K562 (cell line): ENCODE measurements around the gene CCL20. TPM values are rescaled to one million over a fixed set of nuclear protein-coding genes. Genes with fewer than 3 reads are reported as not detected.

Source experiments
- ATAC-seq: fragments of 200-7000 bp; cut with Tn5 transposase; 3 replicates; pipeline ENCODE4 v1.9.1; 2020; ENCODE audit warnings: moderate library complexity
- BruUV-seq: library from RNA; stranded (reverse); fragments of 400-500 nt; replicated peaks from 2 replicates; lab custom pipeline; 2021; lab: Mats Ljungman, UMichigan
- CTCF ChIA-PET: fragments of 300-600 bp; formaldehyde crosslinking; extraction: SDS; loops from one replicate; lab custom pipeline; 2021; ENCODE audit warnings: low intra/inter-chr PET ratio; lab: Yijun Ruan, JAX
- POLR2A ChIA-PET: fragments of 300-600, 350-650 bp; sonication (Branson Sonifier 250); formaldehyde crosslinking; extraction: SDS; loops from one replicate; lab custom pipeline; 2021; ENCODE audit warnings: antibody characterized with exemption, inconsistent platforms; lab: Yijun Ruan, JAX
- DNase-seq, 4 experiments: peaks; one replicate each; pipeline versions ENCODE4 v3.0.0 to v3.0.0-alpha.2; 2011 to 2018; ENCODE audit warnings: low spot score in 3 of 4, mixed read lengths in 3 of 4; ENCODE audit errors: extremely low read depth in 1 of 4
- FAIRE-seq: peaks from 2 replicates; lab custom pipeline; 2011; peaks lifted over from hg19 to GRCh38; lab: Jason Lieb, UNC
- H2AFZ ChIP-seq: 2 replicates; pipeline ENCODE4 v1.6.0; 2011; ENCODE audit warnings: low read depth, low read length, control low read depth, inconsistent platforms
- H3K27ac ChIP-seq: fragments of 200-600 bp; 3 replicates; pipeline ENCODE4 v1.8.0; 2011; ENCODE audit warnings: low read depth, mild to moderate bottlenecking, control low read depth, inconsistent platforms, low read length, moderate library complexity, mixed read lengths; ENCODE audit errors: extremely low read depth
- H3K27me3 ChIP-seq, 2 experiments: fragments of 300-600 bp in 1 of 2; 2 replicates in 1 of 2; 3 replicates in 1 of 2; pipeline versions ENCODE4 v1.6.0 to v1.8.0; 2011; ENCODE audit warnings: inconsistent platforms in 2 of 2, low read length in 2 of 2, mild to moderate bottlenecking in 1 of 2, mixed read lengths in 1 of 2, moderate library complexity in 1 of 2; ENCODE audit not compliant: control insufficient read depth in 2 of 2, insufficient read depth in 2 of 2
- H3K36me3 ChIP-seq: fragments of 300-600 bp; 3 replicates; pipeline ENCODE4 v1.8.0; 2011; ENCODE audit warnings: mild to moderate bottlenecking, low read length, inconsistent platforms; ENCODE audit not compliant: control insufficient read depth, insufficient read depth
- H3K4me1 ChIP-seq, 2 experiments: fragments of 200-600 bp in 1 of 2; replicated peaks in 1 of 2; 2 replicates in 1 of 2; 3 replicates in 1 of 2; pipeline versions ENCODE4 v1.5.1 to v1.8.0; 2011; ENCODE audit warnings: inconsistent platforms in 2 of 2, low read length in 2 of 2, mild to moderate bottlenecking in 1 of 2, mixed read lengths in 1 of 2, moderate library complexity in 1 of 2; ENCODE audit not compliant: control insufficient read depth in 2 of 2, insufficient read depth in 2 of 2
- H3K4me2 ChIP-seq: 2 replicates; pipeline ENCODE4 v1.6.1; 2011; ENCODE audit warnings: low read length, control low read depth, inconsistent platforms, mixed read lengths; ENCODE audit not compliant: insufficient read depth
- H3K4me3 ChIP-seq: fragments of 200-600 bp; sonication (generic), shearing (Covaris generic); 2 replicates; pipeline ENCODE4 v1.5.1; 2016; ENCODE audit warnings: control low read depth, inconsistent platforms
- H3K79me2 ChIP-seq: fragments of 200-600 bp; 3 replicates; pipeline ENCODE4 v1.8.0; 2011; ENCODE audit warnings: low read length, inconsistent platforms; ENCODE audit not compliant: control insufficient read depth, insufficient read depth
- H3K9ac ChIP-seq, 2 experiments: 2 replicates each; pipeline versions ENCODE4 v1.6.0 to v1.6.1; 2011; ENCODE audit warnings: low read depth in 2 of 2, low read length in 2 of 2, control low read depth in 1 of 2, inconsistent platforms in 1 of 2, mild to moderate bottlenecking in 1 of 2, mixed read lengths in 1 of 2; ENCODE audit not compliant: insufficient read depth in 1 of 2
- H3K9me1 ChIP-seq: one replicate; pipeline ENCODE4 v1.6.0; 2011; ENCODE audit warnings: inconsistent platforms, mild to moderate bottlenecking, low read length, moderate library complexity; ENCODE audit not compliant: control insufficient read depth, insufficient read depth
- H3K9me3 ChIP-seq: replicated peaks from 2 replicates; pipeline ENCODE4 v1.5.1; 2011; ENCODE audit warnings: low read depth, low read length, inconsistent platforms; ENCODE audit not compliant: control insufficient read depth, insufficient read depth
- H4K20me1 ChIP-seq: replicated peaks from 2 replicates; pipeline ENCODE4 v1.6.1; 2011; ENCODE audit warnings: low read length, inconsistent platforms, mixed read lengths; ENCODE audit not compliant: control insufficient read depth, insufficient read depth
- ARID1B ChIP-seq: fragments of 450-650 bp; IDR thresholded peaks from 2 replicates; pipeline ENCODE4 v1.6.1; 2016; ENCODE audit warnings: antibody characterized with exemption, mild to moderate bottlenecking, inconsistent platforms
- CBX2 ChIP-seq: fragments of 200-600 bp; sonication (generic); IDR thresholded peaks from one replicate; pipeline ENCODE4 v1.6.1; 2012; ENCODE audit warnings: mild to moderate bottlenecking, low read length, inconsistent platforms; ENCODE audit not compliant: insufficient read depth, poor library complexity, severe bottlenecking
- HNRNPH1 ChIP-seq: fragments of 200-400 bp; formaldehyde crosslinking; optimal IDR thresholded peaks from 2 replicates; pipeline ENCODE3; 2017; ENCODE audit warnings: low read depth, mild to moderate bottlenecking, low read length, moderate library complexity
- ILK ChIP-seq: fragments of 450-650 bp; IDR thresholded peaks from 2 replicates; pipeline ENCODE4 v1.6.1; 2016; ENCODE audit warnings: missing genetic modification characterization, low read depth, mild to moderate bottlenecking, missing compliant biosample characterization, moderate library complexity, borderline replicate concordance
- NFE2 ChIP-seq: IDR thresholded peaks from 2 replicates; pipeline ENCODE4 v1.6.1; 2014; ENCODE audit warnings: antibody characterized with exemption, low read depth
- NONO ChIP-seq, 2 experiments: fragments of 200-400 bp in 1 of 2; fragments of 450-650 bp in 1 of 2; formaldehyde crosslinking in 1 of 2; IDR thresholded peaks; 2 replicates each; pipeline ENCODE4 v1.6.1; 2017; ENCODE audit warnings: low read depth in 2 of 2, mild to moderate bottlenecking in 2 of 2, moderate library complexity in 2 of 2, low read length in 1 of 2
- POLR3A ChIP-seq: IDR thresholded peaks from 2 replicates; pipeline ENCODE4 v1.6.1; 2011; ENCODE audit warnings: borderline replicate concordance, mild to moderate bottlenecking, moderate library complexity; ENCODE audit not compliant: insufficient read length, insufficient read depth; ENCODE audit errors: extremely low read depth
- PTBP1 ChIP-seq: fragments of 200-400 bp; formaldehyde crosslinking; IDR thresholded peaks from 2 replicates; pipeline ENCODE4 v1.6.1; 2017; ENCODE audit warnings: low read depth, low read length
- RBFOX2 ChIP-seq: fragments of 200-400 bp; formaldehyde crosslinking; IDR thresholded peaks from 2 replicates; pipeline ENCODE4 v1.6.1; 2017; ENCODE audit warnings: low read depth, mild to moderate bottlenecking, low read length, moderate library complexity
- RBM14 ChIP-seq: fragments of 200-400 bp; formaldehyde crosslinking; IDR thresholded peaks from 2 replicates; pipeline ENCODE4 v1.6.1; 2018; ENCODE audit warnings: low read depth, mild to moderate bottlenecking, low read length, moderate library complexity, borderline replicate concordance; ENCODE audit not compliant: insufficient read depth
- SNRNP70 ChIP-seq: fragments of 200-400 bp; formaldehyde crosslinking; optimal IDR thresholded peaks from 2 replicates; pipeline ENCODE3; 2017; ENCODE audit warnings: low read depth, low read length
- SRSF7 ChIP-seq: fragments of 200-400 bp; formaldehyde crosslinking; optimal IDR thresholded peaks from 2 replicates; pipeline ENCODE3; 2017; ENCODE audit warnings: mild to moderate bottlenecking, low read depth, low read length
- ZBTB8A ChIP-seq: fragments of 450-650 bp; IDR thresholded peaks from 2 replicates; pipeline ENCODE4 v1.6.1; 2018; ENCODE audit warnings: mild to moderate bottlenecking, moderate library complexity; ENCODE audit not compliant: partially characterized antibody
- ZC3H4 ChIP-seq: sonication (generic); formaldehyde crosslinking; IDR thresholded peaks from 2 replicates; pipeline ENCODE4 v1.9.0; 2021; ENCODE audit warnings: missing genetic modification reagents, borderline replicate concordance
- ZNF239 ChIP-seq: fragments of 250-450 bp; sonication (Bioruptor Pico); IDR thresholded peaks from 2 replicates; pipeline ENCODE4 v1.4.0; 2020; ENCODE audit warnings: mild to moderate bottlenecking
- ZNF24 ChIP-seq: fragments of 450-650 bp; IDR thresholded peaks from 2 replicates; pipeline ENCODE4 v1.6.1; 2016
- ZNF253 ChIP-seq: fragments of 250-450 bp; sonication (Bioruptor Pico); conservative IDR thresholded peaks from 2 replicates; pipeline ENCODE4 v1.6.1; 2021; ENCODE audit warnings: mild to moderate bottlenecking
- ZNF551 ChIP-seq: fragments of 250-450 bp; sonication (Bioruptor Pico); IDR thresholded peaks from 2 replicates; pipeline ENCODE4 v1.5.0; 2021; ENCODE audit warnings: mild to moderate bottlenecking, moderate library complexity
- WGBS: fragments of 100-300 bp; shearing (Covaris generic); methylation state at CpG from one replicate; pipeline ENCODE4 v1.1.6; 2016; ENCODE audit warnings: low coverage, mixed read lengths; ENCODE audit not compliant: insufficient coverage; ENCODE audit errors: missing lambda C conversion rate; 5-methylcytosine and 5-hydroxymethylcytosine counted together
- in situ Hi-C: fragments of 300-500 bp; cut with MboI; formaldehyde crosslinking; loops from 4 replicates; pipeline ENCODE4 v1.15.0; 2018; ENCODE audit warnings: inconsistent platforms, mixed read lengths
- intact Hi-C: fragments of 100-400 bp; cut with micrococcal nuclease; formaldehyde crosslinking; loops from 2 replicates; pipeline ENCODE4 v1.14.2; 2022
- polyA plus RNA-seq, 8 experiments: library from polyadenylated mRNA; depleted of rRNA in 4 of 8; stranded (reverse) in 5 of 8; unstranded in 3 of 8; fragments of >200 nt; fragmentation: Nextera tagmentation in 2 of 8; fragmentation: Illumina TruSeq in 1 of 8; extraction: Ambion mirVana in 2 of 8; extraction: Trizol in 1 of 8; gene quantifications; 2 replicates each; pipeline versions ENCODE4 v1.2.1 to v1.2.3, GENCODE V29; 2011 to 2014; ENCODE audit warnings: inconsistent platforms in 1 of 8, missing spikeins in 1 of 8
- total RNA-seq, 7 experiments: library from RNA; depleted of rRNA in 6 of 7; stranded (reverse); fragments of >200 nt in 6 of 7; fragmentation: Illumina TruSeq in 2 of 7; extraction: Trizol in 2 of 7; gene quantifications; 2 replicates each; pipeline versions ENCODE4 v1.2.1 to v1.2.3, GENCODE V29; 2011 to 2021; ENCODE audit warnings: low replicate concordance in 1 of 7
- TF ChIP-seq, protein P1 (sequence below): sonication (generic); formaldehyde crosslinking; IDR thresholded peaks from 2 replicates; pipeline ENCODE4 v1.8.1; 2023; ENCODE audit warnings: mild to moderate bottlenecking, missing genetic modification reagents
- TF ChIP-seq, protein P2 (sequence below): sonication (generic); formaldehyde crosslinking; IDR thresholded peaks from 2 replicates; pipeline ENCODE4 v1.8.0; 2022; ENCODE audit warnings: mild to moderate bottlenecking, missing genetic modification reagents

The CCL20 gene
- total and polyA plus RNA-seq, 9 of the 15 experiments (the other 6 are each of a cell fraction or from before 2014, with no cell fraction given) = 0.29 TPM; not detected in 8

DNA sequence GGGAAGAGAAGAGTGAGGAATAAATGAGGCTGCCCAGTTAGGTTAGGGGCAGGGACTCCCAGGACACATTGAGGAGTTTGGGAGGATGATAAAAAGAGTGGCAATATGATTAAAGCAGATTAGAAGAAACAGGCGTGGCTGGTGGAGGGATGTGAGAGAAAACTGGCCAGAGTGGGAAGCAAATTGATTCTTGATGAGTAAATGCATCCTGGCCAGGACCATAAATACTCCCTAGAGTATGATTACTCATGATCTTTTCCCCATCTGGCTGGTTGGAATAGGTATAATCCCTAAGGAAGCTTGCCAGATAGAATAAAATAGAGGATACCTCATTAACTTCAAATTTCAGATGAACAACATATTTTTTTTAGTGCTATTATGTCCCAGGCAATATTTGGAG is 36.3 kb downstream of the CCL20 start (continued):
- no peak for TF ChIP-seq ZNF253 (CRISPR knock-in tag)
- TF ChIP-seq ZC3H4 = no peak
- no peak for TF ChIP-seq RBFOX2

DNA sequence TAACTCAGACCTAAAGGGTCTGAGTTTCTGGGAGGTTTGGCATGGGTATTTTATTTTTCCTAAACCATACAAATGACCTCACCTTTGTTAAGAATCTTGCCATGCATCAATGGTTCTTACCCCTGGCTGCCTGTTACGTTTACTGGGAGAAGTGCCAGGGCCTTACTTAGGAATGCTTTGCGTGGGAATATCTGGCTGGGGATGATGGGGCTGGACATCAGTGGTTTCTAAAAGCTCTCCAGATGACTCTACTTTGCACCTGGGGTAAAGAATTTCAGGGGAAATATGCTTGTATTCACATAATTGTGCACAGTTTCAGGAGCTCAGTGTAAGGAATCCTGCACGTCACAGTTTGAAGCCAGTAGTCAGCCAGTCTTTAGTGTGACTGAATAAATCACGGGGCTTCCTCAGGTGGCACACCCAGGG is 39.6 kb downstream of the CCL20 start:
- no peak for DNase-seq
- BruUV-seq = no TSS peak
- no peak overlapping the region for H3K9ac ChIP-seq
- POLR2A ChIA-PET = interaction anchor here (0.7 kb wide), 1 partner anchor 14 kb away, joined by 3 read pairs; no protein-coding TSS in a partner anchor
- TF ChIP-seq, protein P1, sequence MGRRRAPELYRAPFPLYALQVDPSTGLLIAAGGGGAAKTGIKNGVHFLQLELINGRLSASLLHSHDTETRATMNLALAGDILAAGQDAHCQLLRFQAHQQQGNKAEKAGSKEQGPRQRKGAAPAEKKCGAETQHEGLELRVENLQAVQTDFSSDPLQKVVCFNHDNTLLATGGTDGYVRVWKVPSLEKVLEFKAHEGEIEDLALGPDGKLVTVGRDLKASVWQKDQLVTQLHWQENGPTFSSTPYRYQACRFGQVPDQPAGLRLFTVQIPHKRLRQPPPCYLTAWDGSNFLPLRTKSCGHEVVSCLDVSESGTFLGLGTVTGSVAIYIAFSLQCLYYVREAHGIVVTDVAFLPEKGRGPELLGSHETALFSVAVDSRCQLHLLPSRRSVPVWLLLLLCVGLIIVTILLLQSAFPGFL (CRISPR knock-in tag) = no peak
- TF ChIP-seq POLR3A (no peak), ZNF239 (no peak), ZBTB8A (no peak), CBX2 (no peak), ZNF24 (no peak), ILK (tag) (no peak), NFE2 (no peak), HNRNPH1 (no peak), PTBP1 (no peak), SNRNP70 (no peak), ARID1B (no peak), NONO (IDR thresholded peaks at IDR 0.05; ENCODE audit: low read depth in 2 of 2, low read length in 1 of 2) (no peak), ZNF551 (CRISPR knock-in tag) (no peak), SRSF7 (no peak), RBM14 (no peak)
- TF ChIP-seq, protein P2, sequence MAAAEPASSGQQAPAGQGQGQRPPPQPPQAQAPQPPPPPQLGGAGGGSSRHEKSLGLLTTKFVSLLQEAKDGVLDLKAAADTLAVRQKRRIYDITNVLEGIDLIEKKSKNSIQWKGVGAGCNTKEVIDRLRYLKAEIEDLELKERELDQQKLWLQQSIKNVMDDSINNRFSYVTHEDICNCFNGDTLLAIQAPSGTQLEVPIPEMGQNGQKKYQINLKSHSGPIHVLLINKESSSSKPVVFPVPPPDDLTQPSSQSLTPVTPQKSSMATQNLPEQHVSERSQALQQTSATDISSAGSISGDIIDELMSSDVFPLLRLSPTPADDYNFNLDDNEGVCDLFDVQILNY (CRISPR knock-in tag) = no peak
- no peak overlapping the region for H3K27ac ChIP-seq
- FAIRE-seq = no peak
- H3K4me2 ChIP-seq = no peak overlapping the region
- no peaks in the 10 kb centered on the region for H3K79me2 ChIP-seq
- H3K4me3 ChIP-seq = no peak overlapping the region
- no peaks in the 10 kb centered on the region for H3K9me3 ChIP-seq
- CTCF ChIA-PET = no interaction called here
- no peaks in the 10 kb centered on the region for H3K36me3 ChIP-seq
- 0% methylated on average over 3 of the region's 4 CpGs for WGBS
- H3K4me1 ChIP-seq = no peaks in the 10 kb centered on the region
- H3K9me1 ChIP-seq = no peaks in the 10 kb centered on the region
- intact Hi-C loops (no loop called here), in situ Hi-C loops (no loop called here)
- H2AFZ ChIP-seq = no peak overlapping the region
- no peaks in the 10 kb centered on the region for H4K20me1 ChIP-seq
- ATAC-seq = no peak
- H3K27me3 ChIP-seq = no peaks in the 10 kb centered on the region
